HG03064 (cell line): ENCODE results near the gene BRD3.

ENCODE experiments used
- ATAC-seq: cut with Tn5 transposase; IDR thresholded peaks from one replicate; pipeline ENCODE4 v1.9.1; 2021; ENCODE audit warnings: low read depth; ENCODE audit not compliant: unreplicated experiment

BRD3 gene

DNA sequence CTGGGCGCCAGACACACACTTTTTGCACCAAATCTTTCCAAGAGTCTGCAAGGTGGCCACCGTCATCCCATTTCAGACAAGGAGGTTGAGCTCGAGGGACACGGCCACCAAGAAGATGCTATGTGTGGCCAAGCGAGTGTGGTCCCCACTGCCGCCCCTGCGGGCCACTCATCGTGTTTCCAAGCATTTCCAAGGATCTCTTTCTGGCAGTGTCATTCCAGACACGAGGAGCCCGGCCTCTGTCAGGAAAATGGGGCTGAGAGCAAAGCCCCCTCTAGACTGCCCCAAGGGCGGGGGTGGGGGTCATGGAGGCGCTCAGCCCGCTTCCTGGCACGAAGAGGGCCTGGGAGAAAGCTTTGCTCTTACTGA, 86.3 kb downstream of the BRD3 start:
- no peak for ATAC-seq

DNA sequence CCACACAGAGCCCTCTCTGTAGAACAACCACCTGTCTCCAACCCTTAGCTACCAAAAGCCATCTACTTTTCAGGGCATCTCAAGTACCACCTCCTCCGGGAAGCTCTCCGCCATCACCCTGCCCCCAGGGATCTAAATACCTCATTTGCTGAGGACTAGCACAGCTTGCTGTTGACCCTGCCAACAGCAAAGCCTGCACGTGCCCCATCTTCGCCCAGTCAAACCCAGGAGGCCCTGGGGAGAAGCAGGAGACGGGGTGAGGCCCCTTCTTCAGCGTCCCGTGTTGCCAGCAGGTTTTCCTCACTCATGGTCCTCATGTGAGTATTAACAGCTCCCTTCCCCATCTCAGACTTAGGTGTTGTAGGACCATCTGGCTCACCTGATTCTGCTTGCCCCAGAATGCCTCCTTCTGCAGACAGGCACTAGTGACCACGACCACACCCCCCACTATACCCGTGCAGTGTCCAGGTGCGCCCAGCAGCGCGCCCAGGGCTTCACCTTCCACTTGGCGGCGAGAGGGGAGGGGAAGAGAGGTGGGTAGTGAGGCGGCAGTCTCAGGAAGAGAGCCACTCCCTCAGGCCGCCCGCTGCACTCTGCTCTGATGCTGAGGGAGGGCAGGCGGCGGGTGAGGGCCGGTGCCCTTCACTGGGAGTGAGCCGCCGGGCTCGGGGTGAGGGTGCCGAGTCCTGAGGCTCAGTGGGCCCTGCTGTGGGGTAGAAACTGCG, 86.8 kb downstream of the BRD3 start:
- no peak for ATAC-seq
